ENCODE results near the gene SLC9A3. TPM values are rescaled to one million over a fixed set of nuclear protein-coding genes. Genes with fewer than 3 reads are reported as not detected.

Gene SLC9A3
- total RNA-seq, 6 donors from 2014 or later: 1.0 to 4.1 (median 1.9) TPM

DNA sequence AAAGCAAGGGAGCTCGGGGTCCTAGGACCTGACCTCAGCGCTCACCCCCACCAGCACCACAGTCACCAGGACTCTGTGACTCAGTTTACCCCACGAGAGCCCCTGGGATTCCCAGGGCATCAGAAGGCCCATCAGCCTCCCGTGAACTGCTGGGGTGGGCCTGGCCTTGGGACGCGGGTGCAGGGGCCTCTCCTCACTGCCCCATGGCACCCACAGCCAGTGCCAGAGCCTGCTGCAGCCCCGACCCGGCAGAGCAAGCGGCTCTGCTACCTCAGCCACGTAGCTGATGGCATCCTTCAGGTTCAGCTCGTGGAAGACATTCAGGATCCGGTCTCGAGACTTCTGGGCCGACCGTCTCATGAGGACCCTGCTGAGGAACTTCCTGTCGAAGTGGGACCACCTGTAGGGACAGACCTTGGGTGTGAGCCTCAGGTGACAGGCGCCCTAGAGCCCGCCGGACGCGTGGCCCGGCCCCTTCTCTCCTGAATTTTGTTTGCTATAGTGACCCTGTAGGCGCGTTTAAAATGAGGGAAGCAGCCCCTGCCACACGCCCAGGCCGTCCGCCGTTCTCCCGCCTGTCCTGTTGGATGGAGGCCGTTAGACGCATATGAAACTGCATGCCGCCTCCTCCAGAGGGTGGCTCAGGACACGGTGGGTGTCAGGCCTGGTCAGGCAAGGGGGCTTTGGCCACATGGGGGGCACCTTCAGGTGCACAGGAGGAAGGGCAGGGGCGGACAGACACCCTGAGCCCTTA, 44.5 kb downstream of the SLC9A3 start:
- Histone ChIP-seq H3K27ac (no peak overlapping the region), H3K9me3 (no peaks in the 10 kb centered on the region), H3K27me3 (peaks cover 0 to 42% (median 20%) of the 10 kb centered on the region in 4 donors), H3K4me1 (peaks cover 6 to 7% (median 6%) of the 10 kb centered on the region in 4 donors), H3K4me3 (no peak overlapping the region), H3K36me3 (no peaks in the 10 kb centered on the region)
- TF ChIP-seq POLR2A (IDR thresholded peaks at IDR 0.05): no peak
- no peak for TF ChIP-seq POLR2AphosphoS5 (IDR thresholded peaks at IDR 0.05)
- no peak for TF ChIP-seq EP300 (IDR thresholded peaks at IDR 0.05)
- no peak for TF ChIP-seq CTCF (IDR thresholded peaks at IDR 0.05)
- ATAC-seq (ENCODE audit: low FRiP score in 2 of 2): no peak
- DNase-seq: peak in 1 of 2 donors; percentile 69
- 62 to 82% methylated on average over 13 to 32 of the region's 34 CpGs for WGBS, 2 donors

- Histone ChIP-seq H3K4me1 (peaks cover 7 to 13% (median 10%) of the 10 kb centered on the region in 4 donors), H3K27ac (no peak overlapping the region), H3K4me3 (no peak overlapping the region), H3K36me3 (no peaks in the 10 kb centered on the region), H3K9me3 (no peaks in the 10 kb centered on the region), H3K27me3 (peaks cover 0 to 42% (median 21%) of the 10 kb centered on the region in 4 donors)
- TF ChIP-seq EP300 (IDR thresholded peaks at IDR 0.05) (no peak), CTCF (IDR thresholded peaks at IDR 0.05) (no peak), POLR2A (IDR thresholded peaks at IDR 0.05) (no peak), POLR2AphosphoS5 (IDR thresholded peaks at IDR 0.05) (no peak)
- no peak for ATAC-seq (ENCODE audit: low FRiP score in 2 of 2)
- peak in 1 of 2 donors; percentile 79 for DNase-seq
- WGBS, 2 donors: 73 to 93% methylated on average over 4 to 14 of the region's 18 CpGs
Observed at GRCh38 chr5:478982-479535, 45.2 kb downstream of the SLC9A3 start.

DNA sequence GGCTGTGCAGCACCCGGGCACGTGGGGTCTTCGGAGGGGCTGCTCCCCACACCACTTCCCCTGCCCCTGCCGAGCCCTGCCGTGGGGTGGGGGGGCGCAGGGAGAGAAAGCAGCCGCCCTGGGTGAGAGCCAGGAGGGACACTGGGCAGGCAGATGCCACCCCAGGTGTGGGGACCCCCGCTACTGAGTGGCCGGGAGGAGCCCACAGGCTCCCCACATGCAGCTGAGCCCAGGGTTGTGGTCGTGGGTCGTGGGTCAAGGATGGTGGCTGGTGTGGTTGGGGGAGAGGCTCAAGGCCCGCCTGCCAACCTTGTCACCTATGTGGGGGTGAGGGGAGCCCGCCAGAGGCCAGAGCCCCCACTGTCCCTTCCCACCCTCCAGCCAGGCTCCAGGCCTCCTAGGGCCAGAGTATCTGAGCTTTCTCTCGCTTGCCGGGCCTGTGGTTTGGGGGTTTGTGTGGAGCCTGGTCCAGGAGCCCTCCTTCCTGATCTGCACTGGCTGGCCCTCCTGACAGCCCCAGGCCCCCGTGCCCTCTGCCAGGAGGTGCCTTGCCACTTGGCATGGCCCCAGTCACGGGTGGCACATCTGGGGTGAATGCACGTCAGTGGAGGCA, 45.8 kb downstream of the SLC9A3 start:
- H3K27ac ChIP-seq: no peak overlapping the region
- 68 to 73% methylated on average over 10 to 18 of the region's 18 CpGs for WGBS, 2 donors
- TF ChIP-seq CTCF (IDR thresholded peaks at IDR 0.05): no peak
- ATAC-seq (ENCODE audit: low FRiP score in 2 of 2) (no peak), DNase-seq (peak in 1 of 2 donors; percentile 68)
- no peak overlapping the region for H3K4me3 ChIP-seq
- H3K27me3 ChIP-seq: peaks cover 0 to 42% (median 21%) of the 10 kb centered on the region in 4 donors
- H3K36me3 ChIP-seq: no peaks in the 10 kb centered on the region
- peaks cover 10 to 19% (median 14%) of the 10 kb centered on the region in 4 donors for H3K4me1 ChIP-seq
- no peaks in the 10 kb centered on the region for H3K9me3 ChIP-seq

DNA sequence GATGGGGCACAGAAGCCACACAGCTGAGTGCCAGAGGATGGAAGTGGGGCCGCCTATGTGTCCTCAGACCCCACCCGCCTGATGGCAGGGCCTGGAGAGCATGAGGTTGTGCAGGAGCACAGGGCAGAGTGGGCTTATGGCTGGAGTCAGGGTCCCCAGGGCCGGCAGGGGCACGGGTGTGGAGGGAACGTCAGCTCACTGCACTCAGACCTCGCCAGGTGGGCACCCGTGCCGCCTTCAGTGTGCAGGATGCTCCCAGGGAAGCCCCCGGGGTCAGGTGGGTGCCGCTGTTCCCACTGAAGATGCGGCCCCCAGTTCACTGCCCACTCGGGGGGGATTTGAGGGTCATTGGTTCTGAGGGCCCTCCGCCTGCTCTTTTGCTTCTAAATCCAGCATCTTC, 46.4 kb downstream of the SLC9A3 start:
- Histone ChIP-seq H3K36me3 (no peaks in the 10 kb centered on the region), H3K9me3 (no peaks in the 10 kb centered on the region), H3K4me3 (no peak overlapping the region), H3K27ac (no peak overlapping the region), H3K4me1 (peaks cover 10 to 21% (median 14%) of the 10 kb centered on the region in 4 donors), H3K27me3 (peaks cover 0 to 42% (median 21%) of the 10 kb centered on the region in 4 donors)
- WGBS, 2 donors: 88% methylated on average over 11 to 13 of the region's 13 CpGs
- TF ChIP-seq POLR2AphosphoS5 (IDR thresholded peaks at IDR 0.05): no peak
- TF ChIP-seq EP300 (IDR thresholded peaks at IDR 0.05): no peak
- no peak for TF ChIP-seq POLR2A (IDR thresholded peaks at IDR 0.05)
- no peak for TF ChIP-seq CTCF (IDR thresholded peaks at IDR 0.05)
- peak in 1 of 2 donors; percentile 78 for DNase-seq
- ATAC-seq (ENCODE audit: low FRiP score in 2 of 2): no peak
